ENCODE results near the gene EMSY.

EMSY gene

DNA sequence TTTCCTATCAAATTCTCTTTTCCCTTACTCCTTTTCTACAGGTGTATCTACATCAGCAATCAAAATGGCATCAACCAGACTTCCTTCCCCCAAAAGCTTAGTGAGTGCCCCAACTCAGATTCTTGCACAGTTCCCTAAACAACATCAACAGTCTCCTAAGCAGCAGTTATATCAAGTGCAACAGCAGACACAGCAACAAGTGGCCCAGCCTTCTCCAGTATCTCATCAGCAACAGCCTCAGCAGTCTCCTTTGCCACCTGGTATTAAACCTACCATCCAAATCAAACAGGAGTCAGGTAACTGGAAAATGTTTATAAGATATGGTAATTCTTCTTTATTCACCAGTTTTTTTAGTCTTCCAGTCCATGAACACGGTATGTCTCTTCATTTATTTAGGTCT, 51.4 kb downstream of the EMSY start:
- Histone ChIP-seq H3K4me3 (no peak overlapping the region), H3K27ac (no peak overlapping the region)
- TF ChIP-seq, protein P1, sequence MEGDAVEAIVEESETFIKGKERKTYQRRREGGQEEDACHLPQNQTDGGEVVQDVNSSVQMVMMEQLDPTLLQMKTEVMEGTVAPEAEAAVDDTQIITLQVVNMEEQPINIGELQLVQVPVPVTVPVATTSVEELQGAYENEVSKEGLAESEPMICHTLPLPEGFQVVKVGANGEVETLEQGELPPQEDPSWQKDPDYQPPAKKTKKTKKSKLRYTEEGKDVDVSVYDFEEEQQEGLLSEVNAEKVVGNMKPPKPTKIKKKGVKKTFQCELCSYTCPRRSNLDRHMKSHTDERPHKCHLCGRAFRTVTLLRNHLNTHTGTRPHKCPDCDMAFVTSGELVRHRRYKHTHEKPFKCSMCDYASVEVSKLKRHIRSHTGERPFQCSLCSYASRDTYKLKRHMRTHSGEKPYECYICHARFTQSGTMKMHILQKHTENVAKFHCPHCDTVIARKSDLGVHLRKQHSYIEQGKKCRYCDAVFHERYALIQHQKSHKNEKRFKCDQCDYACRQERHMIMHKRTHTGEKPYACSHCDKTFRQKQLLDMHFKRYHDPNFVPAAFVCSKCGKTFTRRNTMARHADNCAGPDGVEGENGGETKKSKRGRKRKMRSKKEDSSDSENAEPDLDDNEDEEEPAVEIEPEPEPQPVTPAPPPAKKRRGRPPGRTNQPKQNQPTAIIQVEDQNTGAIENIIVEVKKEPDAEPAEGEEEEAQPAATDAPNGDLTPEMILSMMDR (IDR thresholded peaks at IDR 0.05) = no peak
- no peak for DNase-seq (ENCODE audit: low spot score)

DNA sequence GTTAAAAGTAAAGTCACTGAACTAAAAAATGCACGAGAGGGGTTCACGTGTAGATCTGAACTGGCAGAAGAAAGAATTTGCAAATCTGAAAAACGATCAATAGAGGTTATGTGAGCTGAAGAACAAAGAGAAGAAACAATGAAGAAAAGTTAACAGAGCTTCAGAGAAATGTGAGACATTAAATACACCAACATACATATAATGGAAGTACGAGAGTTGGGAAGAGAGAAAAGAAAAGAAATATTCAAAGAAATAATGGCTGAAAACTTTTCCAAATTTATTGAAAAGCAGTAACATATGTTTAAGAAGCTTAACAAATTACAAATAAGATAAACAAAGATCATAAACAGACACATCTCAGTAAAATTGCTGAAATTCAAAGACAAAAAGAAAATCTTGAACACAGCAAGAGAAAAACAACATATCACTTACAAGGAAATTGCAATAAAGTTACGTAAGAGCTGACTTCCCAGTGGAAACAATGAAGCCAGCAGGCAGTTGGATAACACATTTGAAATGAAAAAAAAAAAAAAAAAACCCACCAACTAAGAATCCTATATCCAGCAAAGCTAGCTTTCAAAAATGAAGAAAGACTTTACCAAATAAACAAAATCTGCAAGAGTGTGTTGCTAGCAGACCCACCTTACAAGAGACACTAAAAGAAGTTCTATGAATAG, 56.8 kb downstream of the EMSY start:
- no peak overlapping the region for H3K27ac ChIP-seq
- no peak for DNase-seq (ENCODE audit: low spot score)
- H3K4me3 ChIP-seq = no peak overlapping the region
- TF ChIP-seq, protein P1 (IDR thresholded peaks at IDR 0.05) = no peak

DNA sequence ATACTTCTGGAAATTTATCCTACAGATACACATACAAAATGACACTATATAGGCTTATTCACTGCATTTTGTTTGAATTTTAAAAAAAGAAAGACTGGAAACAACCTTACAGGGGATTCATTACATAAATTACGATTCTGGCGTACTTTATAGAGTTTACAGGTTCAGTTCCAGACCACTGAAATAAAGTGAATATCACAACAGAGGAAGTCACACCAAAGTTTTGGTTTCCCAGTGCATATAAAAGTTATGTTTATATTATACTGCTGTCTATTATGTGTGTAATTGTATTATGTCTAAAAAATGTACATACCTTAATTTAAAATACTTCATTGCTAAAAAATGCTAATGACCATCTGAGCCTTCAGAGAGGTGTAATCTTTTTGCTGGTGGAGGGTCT, 62.0 kb downstream of the EMSY start:
- no peak for DNase-seq (ENCODE audit: low spot score)
- Histone ChIP-seq H3K27ac (no peak overlapping the region), H3K4me3 (no peak overlapping the region)
- TF ChIP-seq, protein P1 (IDR thresholded peaks at IDR 0.05) = no peak

DNA sequence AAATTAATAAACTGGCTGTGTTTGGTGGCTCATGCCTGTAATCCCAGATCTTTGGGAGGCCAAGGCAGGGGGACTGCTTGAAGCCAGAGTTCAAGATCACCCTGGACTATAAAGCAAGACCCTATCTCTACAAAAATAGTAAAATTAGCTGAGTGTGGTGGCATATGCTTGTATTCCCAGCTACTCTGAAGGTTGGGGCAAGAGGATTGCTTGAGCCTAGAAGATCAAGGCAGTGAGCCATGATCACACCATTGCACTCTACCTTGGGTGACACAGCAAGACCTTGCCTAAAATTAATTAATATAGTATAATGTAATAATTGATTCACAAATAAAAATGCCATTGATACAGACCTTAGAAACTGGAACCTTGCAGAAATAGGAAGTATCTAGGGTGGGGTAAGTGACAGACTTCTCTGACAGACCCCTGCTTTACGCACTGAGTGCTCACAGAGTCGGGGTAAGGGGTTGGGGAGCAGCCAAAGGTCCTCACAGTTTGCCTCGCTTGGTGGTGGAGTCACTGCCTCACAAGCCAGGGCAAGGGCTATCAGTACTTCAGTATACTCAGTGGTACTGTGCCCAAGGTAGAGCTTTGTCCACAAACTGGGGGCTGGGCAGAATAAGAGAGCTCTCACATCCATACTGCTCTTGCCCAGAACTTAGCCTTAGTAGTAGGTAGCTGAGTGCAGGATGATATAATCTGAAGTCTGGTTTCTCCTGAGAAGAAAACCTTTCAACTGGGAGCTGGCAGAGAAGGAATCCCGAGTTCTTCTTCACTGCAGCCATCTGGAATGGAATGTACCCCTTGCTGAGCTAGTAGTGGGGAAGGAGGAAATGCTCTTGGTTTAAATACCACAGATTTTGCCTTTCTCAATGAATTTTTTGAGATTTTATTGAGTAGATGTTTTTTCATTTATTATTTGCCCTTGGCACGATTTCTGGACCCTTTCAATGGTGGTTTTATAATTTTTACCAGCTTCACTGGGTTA, 65.5 kb downstream of the EMSY start:
- Histone ChIP-seq H3K27ac (no peak overlapping the region), H3K4me3 (no peak overlapping the region)
- TF ChIP-seq, protein P1 (IDR thresholded peaks at IDR 0.05) = no peak
- DNase-seq (ENCODE audit: low spot score) = no peak

DNA sequence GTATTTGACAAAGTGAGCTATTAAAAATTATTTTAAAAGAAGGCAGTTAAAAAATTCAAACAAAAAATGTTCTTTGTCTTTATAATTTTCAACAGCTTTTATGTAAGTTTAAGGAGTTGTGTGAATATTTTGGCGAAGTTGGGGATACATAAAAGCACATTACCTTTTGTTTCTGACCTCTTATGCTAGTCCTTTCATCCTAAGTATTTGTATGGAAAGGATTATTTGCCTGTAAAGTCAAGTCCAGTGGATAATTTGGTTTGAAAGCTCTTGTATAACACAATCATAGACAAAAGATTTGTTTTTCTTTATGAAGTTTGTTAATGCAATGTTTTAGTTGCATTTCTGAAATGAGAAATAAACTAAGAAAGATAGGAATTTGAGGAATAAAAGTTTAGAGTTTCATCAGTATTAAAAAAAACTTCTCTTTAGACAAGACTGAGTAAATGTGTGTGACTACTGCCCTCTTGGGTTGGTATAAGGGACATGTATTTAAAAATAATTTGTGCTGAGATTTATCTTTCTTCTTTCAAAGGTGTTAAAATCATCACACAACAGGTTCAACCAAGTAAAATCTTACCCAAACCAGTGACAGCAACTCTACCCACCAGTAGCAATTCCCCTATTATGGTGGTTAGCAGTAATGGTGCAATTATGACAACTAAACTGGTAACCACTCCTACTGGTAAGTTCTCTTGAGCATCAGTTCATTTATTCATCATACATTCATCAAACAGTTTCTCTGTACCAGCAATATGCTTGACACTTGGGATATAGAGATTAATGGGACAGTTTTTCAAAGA, 68.2 kb downstream of the EMSY start:
- DNase-seq (ENCODE audit: low spot score) = no peak
- Histone ChIP-seq H3K4me3 (no peak overlapping the region), H3K27ac (no peak overlapping the region)
- TF ChIP-seq, protein P1 (IDR thresholded peaks at IDR 0.05) = peak; percentile 26

DNA sequence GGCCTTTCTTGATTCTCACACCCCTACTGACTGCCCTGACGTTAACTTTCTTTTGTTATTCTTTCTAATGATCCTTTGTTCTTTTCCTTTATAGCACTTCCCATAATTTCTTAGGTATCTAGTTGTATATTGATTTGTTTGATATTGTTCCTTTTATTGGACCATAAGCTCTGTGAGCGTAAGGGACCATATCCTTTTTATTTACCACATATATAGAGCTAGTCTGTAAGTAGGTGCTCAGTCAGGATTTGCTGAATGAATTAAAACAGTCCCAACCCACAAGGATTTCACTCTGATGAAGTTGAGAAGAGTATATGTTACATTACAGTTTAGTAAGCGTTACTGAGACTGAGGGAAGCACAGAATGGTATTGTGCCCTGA, 68.8 kb downstream of the EMSY start:
- Histone ChIP-seq H3K4me3 (no peak overlapping the region), H3K27ac (no peak overlapping the region)
- DNase-seq (ENCODE audit: low spot score) = no peak
- TF ChIP-seq, protein P1 (IDR thresholded peaks at IDR 0.05) = no peak

Measured in coronary artery (tissue), 2 donors.